ENCODE measurements around the gene PLXNB3. TPM values are rescaled to one million over a fixed set of nuclear protein-coding genes. Genes with fewer than 3 reads are reported as not detected.

The PLXNB3 gene
- total RNA-seq, 1 donor from 2014 or later: 0.98 TPM

GRCh38 chrX:153766871-153767673 lies 3.0 kb downstream of the PLXNB3 start:
- H3K4me3 Mint-ChIP-seq (ENCODE audit: low read depth): no peak overlapping the region
- no peak for DNase-seq (ENCODE audit: low spot score, unreplicated experiment)
- no peaks in the 10 kb centered on the region for H3K36me3 Mint-ChIP-seq (ENCODE audit: insufficient read depth)

GRCh38 chrX:153767674-153768055 lies 3.6 kb downstream of the PLXNB3 start:
- no peaks in the 10 kb centered on the region for H3K9me3 Mint-ChIP-seq (ENCODE audit: low read depth)
- no peak for TF ChIP-seq CTCF (IDR thresholded peaks at IDR 0.05; ENCODE audit: unreplicated experiment)
- no peaks in the 10 kb centered on the region for H3K36me3 Mint-ChIP-seq (ENCODE audit: insufficient read depth)
- no peak overlapping the region for H3K4me3 Mint-ChIP-seq (ENCODE audit: low read depth)
- no peak for DNase-seq (ENCODE audit: low spot score, unreplicated experiment)
- no peak overlapping the region for H3K27ac Mint-ChIP-seq
- peaks cover 2% of the 10 kb centered on the region for H3K4me1 Mint-ChIP-seq (ENCODE audit: low read depth)
- peaks cover 3% of the 10 kb centered on the region for H3K27me3 Mint-ChIP-seq

More at GRCh38 chrX:153766871-153767673, 3.0 kb downstream of the PLXNB3 start:
- Mint-ChIP-seq H3K4me1 (ENCODE audit: low read depth) (peaks cover 2% of the 10 kb centered on the region), H3K27me3 (peaks cover 3% of the 10 kb centered on the region), H3K27ac (no peak overlapping the region), H3K9me3 (ENCODE audit: low read depth) (no peaks in the 10 kb centered on the region)
- TF ChIP-seq CTCF (IDR thresholded peaks at IDR 0.05; ENCODE audit: unreplicated experiment): no peak

GRCh38 chrX:153768311-153769157 lies 4.5 kb downstream of the PLXNB3 start:
- Mint-ChIP-seq H3K27ac (no peak overlapping the region), H3K27me3 (peaks cover 3% of the 10 kb centered on the region), H3K36me3 (ENCODE audit: insufficient read depth) (no peaks in the 10 kb centered on the region), H3K4me1 (ENCODE audit: low read depth) (peaks cover 2% of the 10 kb centered on the region), H3K9me3 (ENCODE audit: low read depth) (no peaks in the 10 kb centered on the region), H3K4me3 (ENCODE audit: low read depth) (no peak overlapping the region)
- TF ChIP-seq CTCF (IDR thresholded peaks at IDR 0.05; ENCODE audit: unreplicated experiment): no peak
- DNase-seq (ENCODE audit: low spot score, unreplicated experiment): no peak

- no peak for TF ChIP-seq CTCF (IDR thresholded peaks at IDR 0.05; ENCODE audit: unreplicated experiment)
- Mint-ChIP-seq H3K36me3 (ENCODE audit: insufficient read depth) (no peaks in the 10 kb centered on the region), H3K4me1 (ENCODE audit: low read depth) (peaks cover 2% of the 10 kb centered on the region), H3K4me3 (ENCODE audit: low read depth) (no peak overlapping the region), H3K27ac (no peak overlapping the region), H3K27me3 (no peaks in the 10 kb centered on the region), H3K9me3 (ENCODE audit: low read depth) (no peaks in the 10 kb centered on the region)
- DNase-seq (ENCODE audit: low spot score, unreplicated experiment): no peak
These were observed 5.3 kb downstream of the PLXNB3 start for GRCh38 chrX:153769158-153769864.
